ENCODE results near the gene USP17L24. TPM values are rescaled to one million over a fixed set of nuclear protein-coding genes. Genes with fewer than 3 reads are reported as not detected.
"Not testable (repeated sequence)": the region's sequence is repeated elsewhere in the genome, so short reads cannot be mapped to it uniquely, and the experiment has no call there.

The USP17L24 gene
- total RNA-seq, 1 donor from 2014 or later = not detected

DNA sequence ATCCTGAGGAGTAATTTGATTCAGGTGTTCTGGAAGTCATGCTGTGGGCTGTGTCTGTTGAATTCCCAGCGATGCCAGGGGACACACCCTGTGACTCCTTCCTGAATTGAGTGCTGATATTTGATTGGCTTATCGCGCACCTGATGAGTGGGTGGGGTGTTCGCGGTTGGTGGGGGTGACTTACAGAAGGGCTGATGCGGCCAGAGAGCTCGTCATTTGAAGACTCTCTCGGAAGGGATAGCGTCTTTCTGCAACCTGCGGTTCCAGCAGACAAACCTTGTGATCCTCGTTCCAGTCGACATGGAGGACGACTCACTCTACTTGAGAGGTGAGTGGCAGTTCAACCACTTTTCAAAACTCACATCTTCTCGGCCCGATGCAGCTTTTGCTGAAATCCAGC is 28.4 kb downstream of the USP17L24 start, which contains the start of gene USP17L29:
USP17L29 (plus strand) TSS at position 301 of the 400 bp plus-strand sequence; CDS start at position 301, 0 bp downstream.
- H3K9ac ChIP-seq; H3K27me3 Mint-ChIP-seq (ENCODE audit: insufficient read depth, low read depth); H3K9me3 ChIP-seq (ENCODE audit: low read depth); H3K36me3 ChIP-seq; H3K9me3 Mint-ChIP-seq; H3K4me3 ChIP-seq; H3K4me3 Mint-ChIP-seq; H3K36me3 Mint-ChIP-seq; H3F3A ChIP-seq (ENCODE audit: low read depth); H3K79me2 ChIP-seq (ENCODE audit: low read depth); H3K27ac ChIP-seq; H4K20me1 ChIP-seq (ENCODE audit: low read depth); H3K27ac Mint-ChIP-seq; H3K27me3 ChIP-seq; H3K4me1 ChIP-seq; H3K4me2 ChIP-seq; DNase-seq (ENCODE audit: low spot score); H2AFZ ChIP-seq (replicated peaks); H3K4me1 Mint-ChIP-seq: not testable (repeated sequence)

- not testable (repeated sequence) for H3K79me2 ChIP-seq (ENCODE audit: low read depth); H3K27me3 Mint-ChIP-seq (ENCODE audit: insufficient read depth, low read depth); H3K4me2 ChIP-seq
These were observed 37.9 kb downstream of the USP17L24 start, which contains the start of gene USP17L30 for GRCh38 chr4:9362829-9363228. USP17L30 (plus strand) TSS chr4:9363129; CDS start chr4:9363129, 0 bp downstream.

More at GRCh38 chr4:9362829-9363228, 37.9 kb downstream of the USP17L24 start, which contains the start of gene USP17L30:
- H2AFZ ChIP-seq (replicated peaks); H3K9me3 ChIP-seq (ENCODE audit: low read depth); DNase-seq (ENCODE audit: low spot score); H3K27ac Mint-ChIP-seq; H3K27ac ChIP-seq; H3K4me1 Mint-ChIP-seq; H3K36me3 ChIP-seq; H3K4me1 ChIP-seq; H3K27me3 ChIP-seq; H3K4me3 Mint-ChIP-seq; H3K36me3 Mint-ChIP-seq; H4K20me1 ChIP-seq (ENCODE audit: low read depth); H3K9me3 Mint-ChIP-seq; H3K9ac ChIP-seq; H3K4me3 ChIP-seq; H3F3A ChIP-seq (ENCODE audit: low read depth): not testable (repeated sequence)

Other genes starting within 250 kb of the USP17L24 start
- not detected in 2 replicates for gene FAM90A26, start 154.8 kb upstream of the USP17L24 start, total RNA-seq (ENCODE audit: low replicate concordance)
- gene USP17L10, start 114.5 kb upstream of the USP17L24 start, total RNA-seq (ENCODE audit: low replicate concordance) = not detected in 2 replicates
- gene USP17L11, start 109.8 kb upstream of the USP17L24 start, total RNA-seq (ENCODE audit: low replicate concordance) = not detected in 2 replicates
- not detected in 2 replicates for gene USP17L12, start 105.0 kb upstream of the USP17L24 start, total RNA-seq (ENCODE audit: low replicate concordance)
- gene USP17L13, start 100.3 kb upstream of the USP17L24 start, total RNA-seq (ENCODE audit: low replicate concordance) = 0.09 TPM in 1 of 2 replicates, not detected in the other
- not detected in 2 replicates for gene USP17L15, start 90.8 kb upstream of the USP17L24 start, total RNA-seq (ENCODE audit: low replicate concordance)
- 0.09 TPM in 1 of 2 replicates, not detected in the other for gene USP17L17, start 81.3 kb upstream of the USP17L24 start, total RNA-seq (ENCODE audit: low replicate concordance)
- gene USP17L18, start 76.5 kb upstream of the USP17L24 start, total RNA-seq (ENCODE audit: low replicate concordance) = not detected in 2 replicates
- not detected in 2 replicates for gene USP17L19, start 71.8 kb upstream of the USP17L24 start, total RNA-seq (ENCODE audit: low replicate concordance)
- gene USP17L20, start 67.0 kb upstream of the USP17L24 start, total RNA-seq (ENCODE audit: low replicate concordance) = not detected in 2 replicates
- gene USP17L21, start 62.3 kb upstream of the USP17L24 start, total RNA-seq (ENCODE audit: low replicate concordance) = not detected in 2 replicates
- not detected in 2 replicates for gene USP17L22, start 57.5 kb upstream of the USP17L24 start, total RNA-seq (ENCODE audit: low replicate concordance)
- gene USP17L25, start 4.7 kb downstream of the USP17L24 start, total RNA-seq (ENCODE audit: low replicate concordance) = not detected in 2 replicates
- not detected in 2 replicates for gene USP17L26, start 9.5 kb downstream of the USP17L24 start, total RNA-seq (ENCODE audit: low replicate concordance)
- gene USP17L5, start 14.2 kb downstream of the USP17L24 start, total RNA-seq (ENCODE audit: low replicate concordance) = not detected in 2 replicates
- not detected in 2 replicates for gene USP17L27, start 19.0 kb downstream of the USP17L24 start, total RNA-seq (ENCODE audit: low replicate concordance)
- gene USP17L28, start 23.7 kb downstream of the USP17L24 start, total RNA-seq (ENCODE audit: low replicate concordance) = not detected in 2 replicates
- not detected in 2 replicates for gene USP17L29, start 28.5 kb downstream of the USP17L24 start, total RNA-seq (ENCODE audit: low replicate concordance)
- gene USP17L30, start 38.0 kb downstream of the USP17L24 start, total RNA-seq (ENCODE audit: low replicate concordance) = not detected in 2 replicates
- gene DEFB131A, start 119.2 kb downstream of the USP17L24 start, total RNA-seq (ENCODE audit: low replicate concordance) = not detected in 2 replicates

Measured in neural progenitor cell (in vitro differentiated cells).